ENCODE measurements around the gene SLC29A4.
"Not testable (repeated sequence)": the region's sequence is repeated elsewhere in the genome, so short reads cannot be mapped to it uniquely, and the experiment has no call there.

Gene SLC29A4, protein sequence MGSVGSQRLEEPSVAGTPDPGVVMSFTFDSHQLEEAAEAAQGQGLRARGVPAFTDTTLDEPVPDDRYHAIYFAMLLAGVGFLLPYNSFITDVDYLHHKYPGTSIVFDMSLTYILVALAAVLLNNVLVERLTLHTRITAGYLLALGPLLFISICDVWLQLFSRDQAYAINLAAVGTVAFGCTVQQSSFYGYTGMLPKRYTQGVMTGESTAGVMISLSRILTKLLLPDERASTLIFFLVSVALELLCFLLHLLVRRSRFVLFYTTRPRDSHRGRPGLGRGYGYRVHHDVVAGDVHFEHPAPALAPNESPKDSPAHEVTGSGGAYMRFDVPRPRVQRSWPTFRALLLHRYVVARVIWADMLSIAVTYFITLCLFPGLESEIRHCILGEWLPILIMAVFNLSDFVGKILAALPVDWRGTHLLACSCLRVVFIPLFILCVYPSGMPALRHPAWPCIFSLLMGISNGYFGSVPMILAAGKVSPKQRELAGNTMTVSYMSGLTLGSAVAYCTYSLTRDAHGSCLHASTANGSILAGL

DNA sequence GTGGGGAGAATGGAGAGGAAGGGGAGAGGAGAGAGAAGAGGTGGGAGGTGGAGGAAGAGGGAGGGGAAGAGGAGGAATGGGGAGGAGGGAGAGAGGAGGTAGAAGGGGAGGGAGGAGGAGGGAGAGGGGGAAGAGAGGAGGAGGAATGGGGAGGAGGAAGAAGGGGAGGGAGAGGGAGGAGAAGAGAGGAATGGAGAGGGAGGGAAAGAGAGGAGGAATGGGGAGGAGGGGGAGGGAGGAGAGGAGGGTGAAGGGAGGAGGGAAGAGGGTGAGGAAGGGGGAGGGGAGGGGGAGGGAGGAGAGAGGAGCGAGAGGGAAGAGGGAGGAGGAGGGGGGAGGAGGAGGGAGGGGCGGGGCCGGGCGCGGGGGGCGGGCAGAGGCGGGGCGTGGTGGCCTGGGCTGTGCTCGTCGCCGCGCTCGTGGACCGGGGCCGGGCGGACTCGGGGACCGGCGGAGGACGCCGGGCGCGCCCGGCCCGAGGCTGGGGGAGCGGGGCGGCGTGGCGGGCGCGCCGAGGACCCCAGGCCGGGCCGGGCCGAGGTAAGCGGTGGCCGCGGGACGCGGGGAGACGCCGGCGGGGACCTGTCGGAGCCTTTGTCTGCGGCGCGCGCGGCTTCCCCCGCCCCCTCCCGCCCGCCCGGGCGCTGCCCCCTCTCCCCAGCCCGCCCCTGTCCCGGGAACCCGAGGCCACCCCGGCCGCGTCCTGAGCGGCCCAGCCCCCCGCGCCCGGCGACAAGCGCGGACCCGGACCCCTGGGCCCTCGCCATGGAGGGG, at the start of gene SLC29A4:
Gene SLC29A4 (plus strand): TSS at position 401 of the 774 bp plus-strand sequence. CDS start 4,874 bp downstream, outside the sequence.
- DNase-seq: no peak

DNA sequence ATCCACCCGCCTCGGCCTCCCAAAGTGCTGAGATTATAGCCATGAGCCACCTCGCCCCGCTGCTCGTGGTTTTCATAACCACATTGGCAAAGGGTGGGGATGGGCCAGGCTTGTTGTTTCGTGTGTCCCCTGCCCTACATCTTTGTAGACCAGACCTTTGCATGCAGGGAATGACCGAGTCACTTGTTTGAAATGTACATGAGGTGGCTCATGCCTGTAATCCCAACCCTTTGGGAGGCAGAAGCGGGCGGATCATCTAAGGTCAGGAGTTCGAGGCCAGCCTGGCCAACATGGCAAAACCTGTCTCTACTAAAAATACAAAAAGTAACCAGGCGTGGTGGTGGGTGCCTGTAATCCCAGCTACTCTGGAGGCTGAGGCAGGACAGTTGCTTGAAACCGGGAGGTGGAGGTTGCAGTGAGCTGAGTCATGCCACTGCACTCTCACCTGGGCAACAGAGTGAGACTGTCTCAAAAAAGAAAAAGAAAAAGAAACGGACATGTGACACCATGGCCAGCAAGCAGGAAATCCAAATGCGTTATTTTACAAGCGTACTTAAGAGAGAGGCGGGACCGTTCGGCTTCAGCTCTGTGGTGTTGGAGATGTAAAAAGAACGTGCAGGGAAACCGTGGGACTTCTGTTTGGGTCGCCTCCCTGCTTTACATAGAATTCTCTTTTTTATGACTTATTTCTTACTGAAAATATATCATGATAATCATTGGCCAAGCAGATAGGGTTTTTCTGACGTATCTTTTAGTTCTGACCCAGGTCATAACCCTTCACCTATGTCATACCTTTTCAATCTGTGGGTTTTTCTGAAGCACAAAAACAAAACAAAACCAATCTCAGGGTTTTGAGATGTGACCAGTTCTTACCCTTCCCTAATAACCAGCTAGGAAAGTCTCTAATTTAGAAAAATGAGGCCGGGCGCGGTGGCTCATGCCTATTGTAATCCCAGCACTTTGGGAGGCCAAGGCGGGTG, 47.6 kb upstream of the SLC29A4 start:
- DNase-seq: no peak

DNA sequence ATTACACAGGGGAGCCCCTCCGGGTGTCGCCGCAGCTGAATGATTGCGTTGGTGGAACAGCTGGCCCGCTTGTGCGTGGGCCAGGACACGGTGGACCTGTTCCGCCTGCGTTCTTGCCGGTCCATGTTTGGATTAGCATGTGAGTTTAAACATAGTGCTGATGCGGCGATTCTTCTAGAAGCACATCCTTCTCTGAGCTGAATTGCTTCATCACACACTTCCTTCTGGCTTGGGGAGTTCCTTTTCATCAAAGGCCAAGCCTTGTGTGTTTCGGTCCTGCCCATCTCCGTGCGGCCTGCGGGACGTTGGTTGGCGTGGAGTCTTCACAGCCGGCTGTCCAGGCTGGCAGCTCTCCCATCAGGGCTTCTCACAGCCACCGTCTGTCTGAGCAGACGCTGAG, 45.5 kb upstream of the SLC29A4 start:
- DNase-seq: no peak

DNA sequence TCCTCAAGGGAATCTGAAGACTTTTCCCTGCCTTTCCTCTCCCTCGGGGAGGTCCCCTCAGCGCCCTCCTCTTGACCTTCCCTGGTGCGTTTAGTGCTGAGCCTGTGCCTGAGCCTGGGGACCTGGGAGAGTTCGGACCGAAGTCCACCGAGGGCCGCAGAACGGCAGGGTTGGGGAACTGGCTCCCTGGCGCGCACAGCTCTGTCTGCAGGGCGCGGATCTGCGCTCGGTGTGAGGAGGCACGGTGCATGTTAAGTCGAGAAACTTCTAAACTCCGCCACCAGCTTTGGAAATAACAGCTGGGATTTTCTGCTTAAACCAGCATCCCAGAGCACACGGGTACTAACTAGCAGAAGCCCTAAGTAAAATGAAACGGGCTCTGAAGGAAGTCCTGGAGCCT, 44.2 kb upstream of the SLC29A4 start:
- no peak for DNase-seq

DNA sequence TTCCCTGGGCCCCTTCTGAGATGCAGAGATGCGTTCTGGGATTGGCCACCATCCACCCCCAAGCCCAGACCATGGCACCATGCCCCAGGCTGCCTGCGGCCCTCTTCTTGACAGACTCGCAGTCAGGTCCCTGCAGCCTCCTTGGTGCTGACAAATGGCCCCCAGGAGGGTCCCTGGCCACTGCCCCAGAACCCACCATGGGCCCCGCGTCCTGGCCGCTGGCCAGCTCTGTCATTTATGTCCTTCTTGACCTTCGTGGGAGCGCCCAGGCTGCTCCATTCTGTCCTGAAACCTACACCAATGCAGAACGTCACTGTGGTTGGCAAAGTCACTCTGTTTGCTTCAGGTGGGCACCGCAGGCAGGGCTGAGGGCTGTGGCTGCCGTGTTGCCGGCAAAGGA, 39.5 kb upstream of the SLC29A4 start:
- no peak for DNase-seq

DNA sequence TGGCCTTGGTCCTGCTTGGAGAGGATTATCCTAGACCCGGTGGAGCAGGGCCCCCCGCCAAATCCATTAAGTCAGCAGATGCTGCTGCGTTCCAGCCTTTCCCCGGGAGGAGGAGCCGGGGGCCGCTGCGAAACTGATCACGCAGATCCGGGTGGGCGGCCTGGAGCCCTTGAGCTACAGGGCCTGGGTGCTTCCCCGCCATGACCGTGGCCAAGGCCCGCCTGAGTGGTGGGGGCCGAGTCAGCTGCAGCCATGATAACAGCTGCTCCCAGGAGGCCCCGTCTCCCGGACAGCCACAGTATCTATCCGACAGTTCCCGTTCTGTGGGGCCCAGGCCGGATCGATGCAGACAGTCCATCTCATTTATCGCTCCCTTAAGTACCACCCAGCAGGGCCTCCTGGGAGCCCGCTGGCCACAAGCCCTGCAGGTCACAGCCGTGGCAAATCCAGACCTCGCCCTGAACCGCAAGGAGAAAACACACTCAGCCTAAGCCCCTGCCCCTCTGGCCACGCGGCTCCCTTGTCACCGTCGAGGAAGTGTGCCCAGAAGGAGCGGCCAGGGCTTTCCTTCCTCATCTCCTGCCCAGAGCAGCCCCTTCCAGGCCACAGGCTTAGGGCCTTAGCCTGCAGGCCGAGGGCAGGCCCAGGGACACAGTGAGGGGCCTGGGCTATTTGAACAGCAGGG, 34.4 kb upstream of the SLC29A4 start:
- no peak for DNase-seq

DNA sequence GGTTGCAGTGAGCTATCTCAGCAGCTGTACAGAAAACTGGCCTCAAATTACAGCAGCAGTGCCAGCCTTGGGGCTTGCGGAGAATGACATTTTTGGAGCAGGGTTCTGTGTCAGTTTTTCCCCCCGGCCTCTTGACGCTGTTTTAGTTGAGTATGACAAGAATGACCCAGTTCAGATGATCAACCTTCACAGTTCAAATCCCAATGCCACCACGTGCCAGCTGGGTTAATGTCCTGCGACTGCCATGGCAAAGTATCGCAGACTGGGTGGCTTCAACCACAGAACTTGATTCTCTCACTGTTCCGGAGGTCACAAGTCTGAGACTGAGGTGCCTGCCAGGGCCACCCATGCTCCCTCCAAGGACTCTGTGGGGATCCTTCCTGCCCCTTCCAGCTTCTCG, 32.0 kb upstream of the SLC29A4 start:
- not testable (repeated sequence) for DNase-seq

DNA sequence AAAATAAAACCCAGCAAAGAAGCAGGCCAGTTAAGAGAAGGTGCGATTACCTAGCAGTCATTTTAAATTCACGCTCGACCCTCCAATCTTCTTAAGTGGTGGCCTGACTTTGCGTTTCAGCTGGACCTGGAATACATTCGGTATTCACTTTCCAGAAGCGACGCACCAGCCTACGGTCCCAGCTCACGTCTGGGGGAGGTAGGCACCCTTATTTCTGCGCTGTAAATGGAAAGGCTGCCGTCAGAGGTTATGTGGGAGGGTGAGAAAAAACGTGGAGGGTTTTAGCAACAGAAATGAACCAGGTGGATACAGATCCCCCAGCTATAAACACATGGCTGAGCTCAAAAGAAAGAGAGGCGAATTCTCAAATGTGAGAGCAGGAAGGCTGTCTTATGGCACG, 29.2 kb upstream of the SLC29A4 start:
- DNase-seq: not testable (repeated sequence)

DNA sequence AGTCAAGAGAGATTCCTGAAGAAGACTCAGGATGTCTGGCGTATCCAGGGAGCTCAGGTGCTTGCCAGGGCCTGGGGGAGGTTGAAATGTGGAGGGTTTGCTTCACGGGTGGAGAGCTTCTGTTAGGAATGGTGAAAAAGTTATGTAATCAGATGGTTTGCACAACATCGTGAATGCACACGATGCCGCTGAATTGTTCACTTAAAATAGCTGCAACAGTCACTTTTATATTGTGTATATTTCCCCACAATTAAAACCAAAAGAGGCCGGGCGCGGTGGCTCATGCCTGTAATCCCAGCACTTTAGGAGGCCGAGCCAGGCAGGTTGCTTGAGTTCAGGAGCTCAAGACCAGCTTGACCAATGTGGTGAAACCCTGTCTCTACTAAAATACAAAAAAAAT, 28.4 kb upstream of the SLC29A4 start:
- not testable (repeated sequence) for DNase-seq

DNA sequence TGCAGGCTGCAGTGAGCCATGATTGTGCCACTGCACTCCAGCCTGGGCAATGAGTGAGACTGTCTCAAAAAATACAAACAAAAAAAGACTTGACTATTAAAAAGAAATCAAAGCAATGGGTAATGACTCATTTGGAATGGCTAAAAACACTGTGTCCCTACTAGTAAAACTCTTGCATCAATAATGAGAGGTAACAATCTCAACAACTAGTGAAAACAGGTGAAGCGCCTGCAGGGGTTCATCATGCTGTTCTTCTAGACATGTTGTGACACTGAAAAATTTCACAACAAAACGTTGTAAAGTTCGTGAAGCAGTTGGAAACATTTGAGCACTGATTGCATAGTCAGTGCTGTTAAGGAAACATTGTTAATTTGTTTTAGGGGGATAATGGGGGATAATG, 26.9 kb upstream of the SLC29A4 start:
- DNase-seq: no peak

DNA sequence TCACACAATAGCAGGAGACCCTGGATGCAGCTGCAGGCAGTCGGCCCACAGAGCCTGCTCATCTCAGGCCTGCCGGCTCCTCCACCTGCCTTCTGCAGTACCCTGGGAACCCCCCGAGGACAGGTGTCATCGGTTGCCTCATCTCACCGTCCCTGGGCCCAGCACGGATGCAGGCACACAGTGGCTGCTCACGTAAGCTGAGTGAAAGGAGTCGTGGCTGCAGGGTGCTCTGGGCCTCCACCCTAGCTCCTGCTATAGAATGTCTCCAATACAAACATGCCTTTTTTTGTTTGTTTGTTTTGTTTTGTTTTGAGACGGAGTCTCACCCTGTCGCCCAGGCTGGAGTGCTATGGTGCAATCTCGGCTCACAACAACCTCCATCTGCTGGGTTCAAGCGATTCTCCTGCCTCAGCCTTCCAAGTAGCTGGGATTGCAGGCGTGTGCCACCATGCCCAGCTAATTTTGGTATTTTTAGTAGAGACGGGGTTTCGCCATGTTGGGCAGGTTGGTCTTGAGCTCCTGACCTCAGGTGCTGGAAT, 22.1 kb upstream of the SLC29A4 start:
- DNase-seq: not testable (repeated sequence)

DNA sequence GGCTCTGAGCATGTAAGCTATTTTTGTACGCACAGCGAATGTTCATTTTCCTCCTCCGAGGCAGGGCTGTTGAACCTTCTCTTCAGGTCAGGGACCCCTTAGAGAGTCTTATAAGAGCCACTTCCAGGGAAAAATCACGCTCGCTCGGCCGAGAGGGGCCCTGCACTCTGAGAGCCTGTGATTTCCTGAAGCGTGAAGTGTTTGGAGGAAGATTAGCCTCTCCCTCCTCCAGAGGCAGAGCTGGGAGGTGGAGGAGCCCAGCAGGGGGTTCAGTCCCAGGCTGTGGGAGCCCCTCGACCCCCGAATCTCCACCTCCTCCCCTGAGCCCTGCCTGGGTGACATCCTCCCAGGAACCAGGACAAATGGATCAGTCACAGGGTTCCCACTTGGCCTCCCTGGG, 19.7 kb upstream of the SLC29A4 start:
- not testable (repeated sequence) for DNase-seq

DNA sequence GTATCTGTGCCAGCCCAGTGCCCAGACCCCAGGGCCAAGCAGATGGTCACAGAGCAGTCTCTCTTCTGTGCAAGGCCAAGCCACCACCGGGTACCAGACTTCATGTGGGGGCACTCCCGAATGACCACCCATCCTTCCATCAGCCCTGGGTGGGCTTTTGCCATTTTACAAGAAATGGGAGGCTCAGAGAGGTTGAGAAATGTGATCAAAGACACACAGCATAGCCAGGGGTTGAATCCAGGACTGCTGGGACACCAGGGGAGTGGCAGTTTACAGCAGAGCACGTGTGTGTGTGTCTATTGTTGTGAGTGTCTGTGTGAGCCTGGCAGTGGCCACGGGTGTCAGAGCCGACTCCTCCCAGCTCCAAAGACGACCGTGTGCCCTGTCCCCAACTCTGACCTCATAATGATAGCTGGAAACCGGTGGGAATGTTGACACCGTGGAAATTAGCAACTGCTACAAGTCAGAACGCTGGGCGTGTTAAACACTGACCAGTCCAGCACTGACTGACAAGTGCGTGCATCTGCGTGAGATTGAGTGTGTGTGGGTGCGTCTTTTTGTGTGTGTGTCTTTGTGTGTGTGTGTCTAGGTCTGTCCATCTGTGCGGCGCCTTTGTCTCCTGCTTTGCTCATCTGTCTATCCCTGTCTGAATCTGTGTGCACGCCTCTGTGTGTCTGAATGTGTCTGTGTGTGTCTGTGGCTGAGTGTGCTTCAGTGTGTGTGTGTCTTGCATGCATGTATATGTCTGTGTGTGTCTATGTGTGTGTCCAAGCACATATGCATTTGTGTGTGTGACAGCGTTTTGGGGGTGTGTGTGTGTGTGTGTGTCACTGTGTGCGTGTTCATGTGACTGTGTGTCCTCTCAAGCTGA, 17.2 kb upstream of the SLC29A4 start:
- DNase-seq: no peak

DNA sequence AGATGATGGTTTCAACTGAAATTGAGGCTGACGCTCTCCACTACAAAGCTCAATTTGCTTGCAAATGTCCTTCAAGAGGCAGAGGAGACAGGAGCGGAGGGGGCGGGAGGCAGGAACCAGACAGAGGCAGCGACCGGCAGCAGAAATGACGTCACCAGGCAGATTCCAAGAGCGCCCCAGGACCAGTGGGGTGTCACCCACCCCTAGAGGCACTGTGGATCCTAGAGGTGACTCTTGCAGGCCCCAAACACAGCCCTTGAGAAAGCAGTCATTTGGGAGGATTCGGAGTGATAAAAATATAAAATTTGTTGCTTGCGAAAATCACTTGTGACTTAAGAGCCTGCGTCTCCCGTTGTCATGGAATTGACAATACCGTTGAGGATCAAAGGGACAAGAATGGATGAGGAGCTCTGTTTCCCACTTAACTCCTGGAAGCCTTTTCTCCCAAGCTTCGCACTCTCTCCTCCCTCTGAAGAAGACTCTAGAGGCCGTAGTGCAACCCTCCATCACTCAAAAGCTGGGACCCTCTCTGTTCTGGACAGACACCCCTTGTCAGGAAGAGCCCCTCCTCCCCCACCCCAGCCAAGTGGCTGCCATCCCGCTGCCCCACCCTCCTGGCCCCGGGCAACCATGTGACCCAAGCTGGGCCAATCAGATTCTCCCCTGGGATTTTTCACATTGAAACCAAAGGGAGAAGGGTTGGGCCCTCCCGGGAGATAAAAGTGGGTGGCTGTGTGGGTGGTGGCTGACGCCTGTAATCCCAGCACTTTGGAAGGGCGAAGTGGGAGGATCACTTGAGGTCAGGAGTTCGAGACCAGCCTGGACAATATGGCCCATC, 16.3 kb upstream of the SLC29A4 start:
- DNase-seq: no peak

DNA sequence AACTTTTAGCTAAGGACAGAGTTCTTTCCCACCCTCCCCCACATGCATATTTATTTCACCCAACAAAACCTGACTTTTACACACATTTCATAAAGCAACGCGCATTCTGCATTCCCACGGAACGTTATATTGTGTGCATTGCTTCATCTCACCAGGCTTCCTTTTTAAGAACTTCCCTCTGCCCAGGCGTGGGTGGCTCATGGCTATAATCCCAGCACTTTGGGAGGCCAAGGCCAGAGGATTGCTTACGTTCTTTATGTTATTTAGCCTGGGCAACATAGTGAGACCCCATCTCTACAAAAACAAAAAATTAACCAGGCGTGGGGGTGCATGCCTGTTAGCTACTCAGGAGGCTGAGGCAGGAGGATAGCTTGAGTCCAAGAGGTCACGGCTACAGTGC, 14.9 kb upstream of the SLC29A4 start:
- DNase-seq: not testable (repeated sequence)

DNA sequence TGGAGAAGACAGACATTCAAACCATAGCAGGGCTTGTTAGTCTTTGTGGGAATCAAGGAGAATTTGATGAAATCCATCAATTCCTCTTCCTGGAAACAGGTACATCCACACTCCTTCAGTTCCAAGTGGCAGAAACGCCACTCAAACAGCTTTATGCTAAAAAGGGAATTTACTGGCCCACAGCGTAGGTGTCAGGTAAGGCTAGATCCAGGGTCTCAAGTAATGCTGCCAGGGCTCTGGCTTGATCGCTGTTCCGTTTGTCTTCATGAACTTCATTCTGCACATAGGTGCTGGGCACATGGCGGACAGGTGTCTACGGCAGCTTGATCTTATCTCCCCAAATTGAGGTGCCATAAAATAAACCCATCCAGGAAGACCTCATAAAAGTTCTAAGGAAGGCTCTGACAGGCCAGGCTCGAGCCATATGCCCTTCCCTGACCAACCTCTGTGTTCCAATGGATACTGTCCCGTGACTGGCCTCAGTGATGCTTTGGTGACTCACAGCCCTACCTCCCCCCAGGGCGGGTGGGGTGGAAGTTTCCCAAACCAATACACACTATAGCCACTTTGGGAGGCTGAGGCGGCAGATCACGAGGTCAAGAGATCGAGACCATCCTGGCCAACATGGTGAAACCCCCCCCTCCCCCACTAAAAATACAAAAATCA, 12.6 kb upstream of the SLC29A4 start:
- not testable (repeated sequence) for DNase-seq

DNA sequence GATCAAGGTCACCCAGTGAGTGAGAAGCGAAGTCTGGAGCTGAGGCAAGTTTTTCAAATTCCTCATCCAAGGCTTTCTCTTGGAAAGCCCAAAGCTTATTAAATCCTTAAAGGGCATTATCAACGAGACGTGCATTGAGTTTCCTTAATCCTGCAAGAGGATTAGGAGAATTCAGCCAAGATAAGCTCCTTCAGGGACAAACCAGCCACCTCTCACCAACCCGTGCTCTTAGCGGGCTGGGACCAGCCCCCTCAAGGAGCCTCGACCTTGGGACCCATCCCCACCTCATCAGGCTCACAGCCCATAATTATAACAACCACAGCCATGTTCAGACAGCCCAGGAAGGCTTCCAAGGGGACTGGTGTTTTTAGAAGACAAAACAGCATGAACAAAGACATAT, 12.0 kb upstream of the SLC29A4 start:
- no peak for DNase-seq

DNA sequence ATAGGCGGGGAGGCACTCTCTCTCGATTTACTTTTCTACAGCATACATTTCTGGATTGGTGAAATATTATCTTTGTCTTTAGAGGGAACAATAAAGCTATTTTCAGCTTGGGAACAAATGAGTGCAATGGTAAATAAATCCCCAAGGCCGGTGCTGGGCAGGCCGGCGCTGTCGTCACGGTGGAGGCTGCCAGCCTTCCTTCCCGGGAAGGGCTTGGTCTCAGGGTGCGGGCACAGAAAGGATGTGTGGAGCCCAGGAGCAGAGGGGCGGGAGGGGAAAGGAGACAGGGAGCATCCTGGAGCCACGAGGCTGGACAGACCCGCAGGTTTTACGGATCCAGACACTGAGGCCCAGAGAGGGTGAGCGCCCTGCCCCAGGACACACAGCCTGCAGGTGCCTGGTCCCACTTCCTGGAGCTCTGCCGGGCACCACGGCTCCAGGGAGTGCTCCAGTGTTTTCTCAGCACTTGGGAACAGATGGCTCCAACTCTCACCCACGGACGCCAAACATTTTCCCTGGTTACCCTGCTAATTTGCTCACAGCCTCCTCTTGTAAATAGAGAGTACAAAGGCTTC, 8.8 kb upstream of the SLC29A4 start:
- not testable (repeated sequence) for DNase-seq

DNA sequence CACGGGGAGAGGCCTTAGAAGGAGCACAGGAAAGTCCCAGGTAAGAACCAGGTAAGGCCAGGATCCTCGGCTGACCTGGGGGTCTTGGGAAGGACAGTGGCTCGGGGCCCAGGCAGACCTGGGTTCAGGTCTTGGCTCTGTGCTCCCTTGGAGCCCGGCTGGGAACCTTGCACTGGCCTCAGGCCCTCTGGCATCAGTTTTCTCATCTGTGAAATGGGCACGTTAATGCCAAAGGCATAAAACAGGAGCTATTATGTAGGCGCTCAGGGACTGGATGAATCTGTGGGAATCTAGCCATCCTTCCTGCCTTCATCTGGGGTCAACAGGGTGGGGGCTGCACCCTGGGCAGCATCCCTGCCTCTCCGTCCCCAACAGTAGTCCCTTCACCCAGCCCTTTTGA, 8.3 kb upstream of the SLC29A4 start:
- no peak for DNase-seq

Data from activated CD4-positive, alpha-beta T cell treated with anti-CD3 and anti-CD28 coated beads, Interleukin-2, Interleukin-6, amounts not matched to agents 100 ng/mL and 50 ng/mL, durations not matched to agents 16 hours and 8 hours (primary cell).